Natural killer cell (primary cell): Measurements from ENCODE around the gene ACOT4. TPM values are rescaled to one million over a fixed set of nuclear protein-coding genes. Genes with fewer than 3 reads are reported as not detected.
"Not testable (repeated sequence)": the region's sequence is repeated elsewhere in the genome, so short reads cannot be mapped to it uniquely, and the experiment has no call there.

Experiments used
- ATAC-seq, 3 donors: fragments of 150-1000 bp in 2 of 3; fragments of 200-7000 bp in 1 of 3; cut with Tn5 transposase; 1 replicate in 1 of 3; 2 replicates in 2 of 3; pipeline ENCODE4 v1.10.0; 2021; ENCODE audit warnings: mild to moderate bottlenecking in 2 of 3, moderate library complexity in 2 of 3
- DNase-seq, 2 donors: peaks; one replicate each; pipeline versions ENCODE4 v3.0.0 to v3.0.0-alpha.2; 2013 to 2021; ENCODE audit warnings: mixed read lengths in 1 of 2
- H3K27ac ChIP-seq: one replicate; pipeline ENCODE4 v1.5.1; 2013; ENCODE audit warnings: mild to moderate bottlenecking, low read length
- H3K27me3 ChIP-seq: one replicate; pipeline ENCODE4 v1.6.1; 2013; ENCODE audit warnings: low read length; ENCODE audit not compliant: control insufficient read depth, insufficient read depth
- H3K36me3 ChIP-seq: one replicate; pipeline ENCODE4 v1.6.1; 2013; ENCODE audit warnings: low read length; ENCODE audit not compliant: control insufficient read depth, insufficient read depth
- H3K4me1 ChIP-seq: one replicate; pipeline ENCODE4 v1.6.1; 2013; ENCODE audit warnings: low read length; ENCODE audit not compliant: control insufficient read depth, insufficient read depth
- H3K4me3 ChIP-seq: one replicate; pipeline ENCODE4 v1.5.1; 2013; ENCODE audit warnings: low read length
- H3K9me3 ChIP-seq: one replicate; pipeline ENCODE4 v1.6.1; 2013; ENCODE audit warnings: low read length; ENCODE audit not compliant: control insufficient read depth, insufficient read depth
- H3K27ac Mint-ChIP-seq, 2 donors: one replicate each; pipeline ENCODE4 v1.8.0; 2022; ENCODE audit warnings: mild to moderate bottlenecking in 2 of 2, mixed read lengths in 2 of 2, moderate library complexity in 1 of 2
- H3K27me3 Mint-ChIP-seq, 2 donors: one replicate each; pipeline ENCODE4 v1.8.0; 2022; ENCODE audit warnings: low read depth in 2 of 2, mixed read lengths in 2 of 2
- H3K36me3 Mint-ChIP-seq: one replicate; pipeline ENCODE4 v1.8.0; 2022; ENCODE audit warnings: mixed read lengths
- H3K4me1 Mint-ChIP-seq, 2 donors: one replicate each; pipeline ENCODE4 v1.8.0; 2022; ENCODE audit warnings: mixed read lengths in 2 of 2
- H3K4me3 Mint-ChIP-seq: one replicate; pipeline ENCODE4 v1.8.0; 2022; ENCODE audit warnings: mild to moderate bottlenecking, moderate library complexity, mixed read lengths
- H3K9me3 Mint-ChIP-seq, 2 donors: one replicate each; pipeline ENCODE4 v1.8.0; 2022; ENCODE audit warnings: mixed read lengths in 2 of 2
- WGBS: methylation state at CpG from one replicate; pipeline ENCODE4 v1.1.7; 2013; ENCODE audit warnings: missing lambda C conversion rate; ENCODE audit not compliant: insufficient coverage; 5-methylcytosine and 5-hydroxymethylcytosine counted together
- intact Hi-C: fragments of 100-400 bp; cut with micrococcal nuclease; formaldehyde crosslinking; loops from one replicate; pipeline ENCODE4 v1.14.2; 2022
- total RNA-seq, 4 donors: library from RNA; stranded (reverse); fragments of 120-200 nt in 1 of 4; gene quantifications; one replicate each; pipeline versions ENCODE4 v1.2.3 to v1.2.4, GENCODE V29; 2013 to 2022
- TF ChIP-seq, protein P1 (sequence below): fragments of 200-600 bp; IDR thresholded peaks from one replicate; pipeline ENCODE4 v1.8.0; 2022; ENCODE audit warnings: antibody characterized with exemption

Gene ACOT4
- total RNA-seq, 3 donors from 2014 or later (not counting 1 experiment from before 2014, with no cell fraction given) = 2.3 to 3.0 (median 2.6) TPM

DNA sequence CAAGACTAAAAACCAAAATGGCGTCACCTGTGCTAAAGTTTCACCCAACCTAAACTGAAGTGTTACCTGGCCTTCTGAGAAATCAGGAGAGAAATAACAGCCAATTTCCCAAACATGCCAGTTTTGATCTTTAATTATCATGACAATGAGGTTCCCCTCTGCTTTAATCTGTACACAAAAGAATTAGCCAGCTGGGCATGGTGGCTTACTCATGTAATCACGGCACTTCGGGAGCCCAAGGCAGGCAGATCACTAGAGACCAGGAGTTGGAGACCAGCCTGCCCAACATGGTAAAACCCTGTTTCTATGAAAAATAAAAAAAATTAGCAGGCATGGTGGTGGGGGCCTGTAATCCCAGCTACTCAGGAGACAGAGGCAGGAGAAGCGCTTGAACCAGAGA, 37.8 kb upstream of the ACOT4 start:
- no peak overlapping the region for H3K4me3 ChIP-seq
- no peaks in the 10 kb centered on the region for H3K36me3 Mint-ChIP-seq
- intact Hi-C loops = no loop called here
- H3K27me3 ChIP-seq = no peaks in the 10 kb centered on the region
- no peak overlapping the region for H3K4me3 Mint-ChIP-seq
- no peak overlapping the region for H3K27ac ChIP-seq
- TF ChIP-seq, protein P1, sequence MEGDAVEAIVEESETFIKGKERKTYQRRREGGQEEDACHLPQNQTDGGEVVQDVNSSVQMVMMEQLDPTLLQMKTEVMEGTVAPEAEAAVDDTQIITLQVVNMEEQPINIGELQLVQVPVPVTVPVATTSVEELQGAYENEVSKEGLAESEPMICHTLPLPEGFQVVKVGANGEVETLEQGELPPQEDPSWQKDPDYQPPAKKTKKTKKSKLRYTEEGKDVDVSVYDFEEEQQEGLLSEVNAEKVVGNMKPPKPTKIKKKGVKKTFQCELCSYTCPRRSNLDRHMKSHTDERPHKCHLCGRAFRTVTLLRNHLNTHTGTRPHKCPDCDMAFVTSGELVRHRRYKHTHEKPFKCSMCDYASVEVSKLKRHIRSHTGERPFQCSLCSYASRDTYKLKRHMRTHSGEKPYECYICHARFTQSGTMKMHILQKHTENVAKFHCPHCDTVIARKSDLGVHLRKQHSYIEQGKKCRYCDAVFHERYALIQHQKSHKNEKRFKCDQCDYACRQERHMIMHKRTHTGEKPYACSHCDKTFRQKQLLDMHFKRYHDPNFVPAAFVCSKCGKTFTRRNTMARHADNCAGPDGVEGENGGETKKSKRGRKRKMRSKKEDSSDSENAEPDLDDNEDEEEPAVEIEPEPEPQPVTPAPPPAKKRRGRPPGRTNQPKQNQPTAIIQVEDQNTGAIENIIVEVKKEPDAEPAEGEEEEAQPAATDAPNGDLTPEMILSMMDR = no peak
- no peaks in the 10 kb centered on the region for H3K9me3 Mint-ChIP-seq
- DNase-seq (no peak), ATAC-seq (no peak)
- no peaks in the 10 kb centered on the region for H3K4me1 ChIP-seq
- no peaks in the 10 kb centered on the region for H3K27me3 Mint-ChIP-seq
- H3K27ac Mint-ChIP-seq = no peak overlapping the region
- no peaks in the 10 kb centered on the region for H3K9me3 ChIP-seq
- no peaks in the 10 kb centered on the region for H3K4me1 Mint-ChIP-seq
- no peaks in the 10 kb centered on the region for H3K36me3 ChIP-seq
- WGBS = 94% methylated on average over 4 of the region's 4 CpGs

DNA sequence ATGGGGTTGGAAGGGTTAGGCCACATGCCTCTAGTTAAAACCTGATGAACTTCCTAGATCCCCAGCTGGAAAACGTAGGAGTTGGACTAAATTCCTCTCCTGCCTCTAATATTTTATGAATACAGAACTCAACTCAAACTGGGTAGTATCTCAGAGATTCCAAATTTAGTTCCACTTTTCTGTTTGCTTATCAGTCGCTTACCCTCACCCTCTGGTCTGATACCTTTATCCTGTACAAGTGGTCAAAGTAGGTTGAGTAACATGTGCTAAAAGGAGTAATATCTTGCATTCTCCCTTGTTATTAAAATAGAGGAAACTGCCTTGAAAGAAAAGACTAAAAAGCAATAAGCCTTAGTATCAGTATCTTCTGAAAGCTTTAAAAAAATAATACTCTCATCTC, 34.5 kb upstream of the ACOT4 start:
- DNase-seq, H3K4me3 Mint-ChIP-seq, intact Hi-C loops, ATAC-seq, H3K4me3 ChIP-seq, H3K27me3 Mint-ChIP-seq, H3K27me3 ChIP-seq, H3K27ac Mint-ChIP-seq, H3K9me3 Mint-ChIP-seq, H3K27ac ChIP-seq, H3K4me1 ChIP-seq, H3K4me1 Mint-ChIP-seq, H3K36me3 ChIP-seq, H3K36me3 Mint-ChIP-seq, H3K9me3 ChIP-seq: not testable (repeated sequence)
- WGBS = 50% methylated on average over 1 of the region's 2 CpGs

DNA sequence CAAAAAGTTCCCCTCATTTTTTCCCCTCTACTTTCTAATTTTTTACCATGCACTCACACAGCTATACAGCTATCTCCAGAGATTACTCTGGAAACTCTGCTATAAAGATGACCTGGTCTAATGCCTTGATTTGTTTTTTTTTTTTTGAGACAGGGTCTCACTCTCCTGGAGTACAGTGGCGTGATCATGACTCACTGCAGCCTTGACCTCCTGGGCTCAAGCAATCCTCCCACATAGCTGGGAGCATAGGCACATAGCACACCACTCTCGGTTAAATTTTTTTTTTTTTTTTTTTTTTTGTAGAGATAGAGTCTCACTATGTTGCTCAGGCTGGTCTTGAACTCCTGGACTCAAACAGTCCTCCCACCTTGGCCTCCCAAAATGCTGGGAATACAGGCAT, 33.4 kb upstream of the ACOT4 start:
- H3K4me3 Mint-ChIP-seq, DNase-seq, intact Hi-C loops: not testable (repeated sequence)

DNA sequence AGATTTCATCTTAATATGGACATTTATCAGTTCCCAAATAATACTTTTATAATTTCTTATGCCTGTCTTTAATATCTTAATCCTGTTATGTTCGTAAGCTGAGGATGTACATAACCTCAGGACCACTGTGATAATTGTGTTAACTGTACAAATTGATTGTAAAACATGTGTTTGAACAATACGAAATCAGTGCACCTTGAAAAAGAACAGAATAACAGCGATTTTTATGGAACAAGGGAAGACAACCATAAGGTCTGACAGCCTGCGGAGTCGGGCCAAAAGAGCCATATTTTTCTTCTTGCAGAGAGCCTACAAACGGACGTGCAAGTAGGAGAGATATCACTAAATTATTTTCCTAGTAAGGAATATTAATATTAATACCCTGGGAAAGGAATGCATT, 29.4 kb upstream of the ACOT4 start:
- H3K9me3 Mint-ChIP-seq, H3K27me3 ChIP-seq, H3K4me3 Mint-ChIP-seq, H3K27ac ChIP-seq, H3K36me3 ChIP-seq, H3K36me3 Mint-ChIP-seq, DNase-seq, H3K9me3 ChIP-seq, H3K27ac Mint-ChIP-seq, H3K4me3 ChIP-seq, H3K27me3 Mint-ChIP-seq, ATAC-seq, intact Hi-C loops: not testable (repeated sequence)
- peaks cover 12% of the 10 kb centered on the region for H3K4me1 ChIP-seq
- H3K4me1 Mint-ChIP-seq = peaks cover 9 to 18% of the 10 kb centered on the region in 2 donors
- WGBS = 98% methylated on average over 5 of the region's 7 CpGs

More for the DNA sequence above, 33.4 kb upstream of the ACOT4 start:
- no CpG with 5 or more reads among the region's 2 CpGs for WGBS
- H3K4me1 ChIP-seq, H3K4me3 ChIP-seq, H3K36me3 Mint-ChIP-seq, H3K27ac ChIP-seq, H3K27ac Mint-ChIP-seq, H3K27me3 ChIP-seq, ATAC-seq, H3K9me3 Mint-ChIP-seq, H3K27me3 Mint-ChIP-seq, H3K9me3 ChIP-seq, H3K4me1 Mint-ChIP-seq, H3K36me3 ChIP-seq: not testable (repeated sequence)

DNA sequence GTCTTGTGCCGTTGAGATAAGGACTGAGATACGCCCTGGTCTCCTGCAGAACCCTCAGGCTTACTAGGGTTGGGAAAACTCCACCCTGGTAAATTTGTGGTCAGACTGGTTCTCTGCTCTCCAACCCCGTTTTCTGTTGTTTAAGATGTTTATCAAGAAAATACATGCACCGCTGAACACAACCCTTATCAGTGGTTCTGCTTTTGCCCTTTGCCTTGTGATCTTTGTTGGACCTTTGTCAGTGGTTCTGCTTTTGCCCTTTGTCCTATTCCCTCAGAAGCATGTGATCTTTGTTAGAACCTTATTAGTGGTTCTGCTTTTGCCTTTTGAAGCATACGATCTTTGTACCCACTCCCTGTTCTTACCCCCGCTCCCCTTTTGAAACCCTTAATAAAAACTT, 29.0 kb upstream of the ACOT4 start:
- H3K27ac ChIP-seq, H3K9me3 ChIP-seq, H3K27me3 Mint-ChIP-seq, H3K36me3 Mint-ChIP-seq, H3K27ac Mint-ChIP-seq, H3K27me3 ChIP-seq, intact Hi-C loops, ATAC-seq, DNase-seq, H3K9me3 Mint-ChIP-seq, H3K4me3 ChIP-seq, H3K4me3 Mint-ChIP-seq, H3K36me3 ChIP-seq: not testable (repeated sequence)
- 93% methylated on average over 6 of the region's 6 CpGs for WGBS
- peaks cover 13 to 22% of the 10 kb centered on the region in 2 donors for H3K4me1 Mint-ChIP-seq
- peaks cover 16% of the 10 kb centered on the region for H3K4me1 ChIP-seq

DNA sequence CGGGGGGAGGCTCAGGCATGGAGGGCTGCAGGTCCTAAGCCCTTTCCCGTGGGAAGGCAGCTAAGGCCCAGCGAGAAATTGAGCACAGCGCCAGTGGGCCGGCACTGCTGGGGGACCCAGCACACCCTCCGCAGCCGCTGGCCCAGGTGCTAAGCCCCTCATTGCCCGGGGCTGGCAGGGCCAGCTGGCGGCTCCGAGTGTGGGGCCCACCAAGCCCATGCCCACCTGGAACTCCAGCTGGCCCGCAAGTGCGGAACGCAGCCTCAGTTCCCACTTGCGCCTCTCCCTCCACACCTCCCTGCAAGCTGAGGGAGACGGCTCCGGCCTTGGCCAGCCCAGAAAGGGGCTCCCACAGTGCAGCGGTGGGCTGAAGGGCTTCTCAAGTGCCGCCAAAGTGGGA, 25.2 kb upstream of the ACOT4 start:
- H3K36me3 Mint-ChIP-seq, H3K9me3 Mint-ChIP-seq, H3K4me3 ChIP-seq, ATAC-seq, H3K36me3 ChIP-seq, H3K27ac ChIP-seq, DNase-seq, H3K27ac Mint-ChIP-seq, H3K27me3 Mint-ChIP-seq, intact Hi-C loops, H3K27me3 ChIP-seq, H3K4me3 Mint-ChIP-seq, H3K9me3 ChIP-seq: not testable (repeated sequence)
- WGBS = 96% methylated on average over 18 of the region's 18 CpGs
- H3K4me1 Mint-ChIP-seq = peaks cover 29 to 46% of the 10 kb centered on the region in 2 donors
- peaks cover 45% of the 10 kb centered on the region for H3K4me1 ChIP-seq

DNA sequence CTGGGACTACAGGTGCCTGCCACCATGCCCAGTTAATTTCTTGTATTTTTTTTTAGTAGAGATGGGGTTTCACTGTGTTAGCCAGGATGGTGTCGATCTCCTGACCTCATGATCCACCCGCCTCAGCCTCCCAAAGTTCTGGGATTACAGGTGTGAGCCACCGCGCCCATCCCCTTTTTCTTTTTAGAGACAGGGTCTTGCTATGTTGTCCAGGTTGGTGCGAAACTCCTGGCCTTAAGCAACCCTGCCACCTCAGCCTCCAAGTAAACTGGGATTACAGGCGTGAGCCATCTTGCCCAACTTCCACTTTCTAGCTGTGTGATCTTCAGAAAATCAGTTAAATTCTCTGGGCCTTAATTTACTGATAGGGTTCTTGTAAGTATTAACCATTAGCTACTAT, 24.7 kb upstream of the ACOT4 start:
- H3K4me3 ChIP-seq, H3K9me3 ChIP-seq, DNase-seq, H3K27ac ChIP-seq, H3K9me3 Mint-ChIP-seq, H3K36me3 ChIP-seq, H3K36me3 Mint-ChIP-seq, intact Hi-C loops, H3K27me3 Mint-ChIP-seq, H3K27me3 ChIP-seq, ATAC-seq: not testable (repeated sequence)
- peak overlapping the region; percentile 28 for H3K4me3 Mint-ChIP-seq
- peaks cover 29 to 46% of the 10 kb centered on the region in 2 donors for H3K4me1 Mint-ChIP-seq
- WGBS = over 99% methylated on average over 6 of the region's 6 CpGs
- H3K27ac Mint-ChIP-seq = peak overlapping the region; percentile 92 to 94
- peaks cover 45% of the 10 kb centered on the region for H3K4me1 ChIP-seq
